GM19467 (cell line): ENCODE results near the gene RNF169.
"Not testable (repeated sequence)": the region's sequence is repeated elsewhere in the genome, so short reads cannot be mapped to it uniquely, and the experiment has no call there.

Source experiments
- ATAC-seq: cut with Tn5 transposase; IDR thresholded peaks from one replicate; pipeline ENCODE4 v1.9.1; 2021; ENCODE audit warnings: mild to moderate bottlenecking, moderate library complexity; ENCODE audit not compliant: unreplicated experiment

The RNF169 gene

GRCh38 chr11:74819400-74819799 is 70.8 kb downstream of the RNF169 start:
- no peak for ATAC-seq

- no peak for ATAC-seq
Measured at GRCh38 chr11:74820763-74821162, 72.1 kb downstream of the RNF169 start.

- ATAC-seq = no peak
Measured at GRCh38 chr11:74822170-74822569, 73.5 kb downstream of the RNF169 start.

- ATAC-seq = no peak
Measured at GRCh38 chr11:74824285-74824982, 75.8 kb downstream of the RNF169 start.

- ATAC-seq = not testable (repeated sequence)
Measured at GRCh38 chr11:74825596-74825995, 76.9 kb downstream of the RNF169 start.

- ATAC-seq = no peak
Measured at GRCh38 chr11:74826901-74827300, 78.3 kb downstream of the RNF169 start.

GRCh38 chr11:74837191-74837590 is 88.5 kb downstream of the RNF169 start:
- ATAC-seq = no peak

GRCh38 chr11:74838188-74838587 is 89.5 kb downstream of the RNF169 start:
- no peak for ATAC-seq

GRCh38 chr11:74839446-74839845 is 90.8 kb downstream of the RNF169 start:
- ATAC-seq = no peak

- no peak for ATAC-seq
Measured at GRCh38 chr11:74839971-74840370, 91.3 kb downstream of the RNF169 start.

GRCh38 chr11:74840486-74840885 is 91.8 kb downstream of the RNF169 start:
- ATAC-seq = no peak

- ATAC-seq = no peak
Measured at GRCh38 chr11:74842967-74843366, 94.3 kb downstream of the RNF169 start.

GRCh38 chr11:74844072-74844471 is 95.4 kb downstream of the RNF169 start:
- ATAC-seq = no peak

- no peak for ATAC-seq
Measured at GRCh38 chr11:74844865-74845264, 96.2 kb downstream of the RNF169 start.

GRCh38 chr11:74845978-74846517 is 97.4 kb downstream of the RNF169 start:
- ATAC-seq = no peak

GRCh38 chr11:74846770-74847169 is 98.1 kb downstream of the RNF169 start:
- ATAC-seq = no peak

- no peak for ATAC-seq
Measured at GRCh38 chr11:74847395-74847794, 98.7 kb downstream of the RNF169 start.

- ATAC-seq = no peak
Measured at GRCh38 chr11:74847895-74848294, 99.2 kb downstream of the RNF169 start.

GRCh38 chr11:74849525-74850391 is 101.1 kb downstream of the RNF169 start:
- no peak for ATAC-seq

GRCh38 chr11:74853223-74853622 is 104.6 kb downstream of the RNF169 start:
- ATAC-seq = no peak

- no peak for ATAC-seq
Measured at GRCh38 chr11:74860743-74861142, 112.1 kb downstream of the RNF169 start.

GRCh38 chr11:74863410-74863809 is 114.8 kb downstream of the RNF169 start:
- ATAC-seq = no peak
